Kidney glomerular epithelial cell (primary cell): ENCODE measurements around the gene TSPAN4.

ENCODE experiments used
- DNase-seq: peaks from one replicate; lab custom pipeline; 2025; lab: John Stamatoyannopoulos, UW

TSPAN4 gene

DNA sequence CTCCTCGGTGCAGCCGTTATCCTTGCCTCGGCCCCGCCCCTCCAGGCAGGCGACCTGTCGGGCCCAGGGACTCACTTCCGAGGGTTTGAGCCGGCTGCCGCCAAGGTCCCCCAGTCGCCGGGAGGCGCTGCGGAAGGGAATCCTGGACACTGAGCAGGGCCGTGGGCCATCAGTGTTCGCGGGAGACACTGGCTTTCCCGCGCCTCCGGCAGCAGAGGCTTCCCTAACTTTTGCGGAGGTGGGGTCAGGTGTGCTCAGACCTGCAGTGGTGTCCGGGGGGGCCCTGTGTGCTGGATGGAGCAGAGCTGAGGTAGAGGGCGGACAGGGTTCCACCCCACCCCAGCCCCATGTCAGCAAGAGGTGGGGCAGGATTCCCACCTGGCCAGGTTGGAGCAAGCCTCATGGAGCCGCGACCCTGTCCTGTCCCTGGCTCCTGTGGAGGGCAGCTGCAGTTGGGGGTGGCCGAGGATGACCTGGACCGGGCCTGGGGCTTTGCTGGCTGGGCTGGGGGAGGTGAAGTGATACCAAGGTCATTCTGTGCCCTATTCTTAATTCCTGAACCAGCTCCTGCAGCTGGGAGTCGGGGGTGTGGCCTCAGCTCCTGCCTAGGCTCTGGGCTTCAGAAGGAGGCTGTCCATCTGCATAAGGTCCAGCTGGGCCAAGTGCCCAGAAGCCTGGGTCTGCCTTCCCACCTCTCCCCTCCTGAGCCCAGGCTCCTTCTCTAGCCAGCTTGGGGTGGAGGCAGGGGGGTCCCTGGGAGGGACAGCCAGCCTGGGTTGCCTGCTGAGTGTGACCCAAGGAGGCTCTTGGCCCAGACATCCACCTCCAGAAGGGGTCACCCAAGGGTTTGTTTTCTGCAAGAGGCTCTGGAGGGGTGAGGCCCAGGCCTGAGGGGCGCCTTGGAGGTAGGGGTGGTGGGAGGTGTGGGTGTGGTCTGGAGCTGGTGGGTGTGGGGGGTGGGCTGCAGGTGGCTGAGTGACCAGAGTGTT is 8.4 kb downstream of the TSPAN4 start:
- DNase-seq = no peak

DNA sequence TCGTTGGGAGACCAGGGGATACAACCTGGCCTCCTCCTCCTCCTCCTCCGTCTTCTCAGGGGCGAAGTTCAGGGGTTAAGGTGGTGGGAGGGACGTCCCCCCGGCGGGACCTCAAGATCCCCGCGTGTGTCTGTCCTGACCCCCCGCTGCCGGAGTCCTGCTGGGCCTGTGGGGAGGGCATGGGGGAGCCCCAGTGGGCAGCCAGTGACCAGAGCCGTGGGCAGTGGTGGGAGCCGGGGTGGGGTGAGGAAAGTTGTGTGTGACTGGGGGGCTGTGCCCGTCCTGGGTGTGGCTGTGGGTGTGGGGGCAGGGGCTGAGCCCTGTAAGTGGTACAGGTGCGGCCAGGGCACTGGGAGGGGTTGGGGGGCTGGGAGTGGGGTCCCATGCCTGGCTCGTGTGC is 10.1 kb downstream of the TSPAN4 start:
- DNase-seq = no peak

DNA sequence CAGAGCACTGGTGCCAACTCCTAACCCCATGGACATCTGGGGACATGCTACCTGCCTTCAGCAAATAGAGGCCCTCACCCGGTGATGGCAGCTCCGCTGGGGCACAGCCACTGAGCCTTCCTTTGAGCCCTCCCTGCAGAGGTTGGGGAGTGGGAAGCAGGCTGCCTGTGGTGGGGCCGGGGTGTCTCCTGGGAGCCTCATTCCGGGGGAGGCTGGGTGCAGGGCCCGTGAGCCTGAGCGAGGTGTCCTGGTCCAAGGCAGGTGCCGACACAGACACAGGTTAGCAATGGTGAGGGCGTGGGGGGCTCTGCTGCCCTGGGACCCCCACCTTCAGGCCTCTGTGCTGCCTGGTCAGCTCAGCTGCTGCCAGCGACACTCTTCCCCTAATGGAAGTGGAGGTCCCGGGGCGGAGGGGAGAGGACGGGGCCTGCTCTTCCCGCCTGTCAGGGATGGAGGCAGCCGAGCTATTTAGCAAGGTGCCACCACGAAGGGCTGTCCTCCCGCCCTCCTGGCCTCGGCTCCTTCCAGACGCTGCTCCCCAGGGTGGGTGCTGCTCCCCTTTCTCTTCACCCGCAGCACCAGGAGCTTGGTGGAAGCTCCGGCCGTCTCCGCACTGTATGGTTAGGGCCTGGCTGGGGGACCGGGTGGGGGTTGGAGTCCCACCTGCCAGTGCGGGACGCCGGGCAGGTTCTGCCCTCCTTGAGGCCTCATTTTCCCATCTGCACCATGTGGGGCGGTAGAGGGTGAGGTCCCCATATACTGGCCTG is 11.2 kb downstream of the TSPAN4 start:
- DNase-seq = no peak

DNA sequence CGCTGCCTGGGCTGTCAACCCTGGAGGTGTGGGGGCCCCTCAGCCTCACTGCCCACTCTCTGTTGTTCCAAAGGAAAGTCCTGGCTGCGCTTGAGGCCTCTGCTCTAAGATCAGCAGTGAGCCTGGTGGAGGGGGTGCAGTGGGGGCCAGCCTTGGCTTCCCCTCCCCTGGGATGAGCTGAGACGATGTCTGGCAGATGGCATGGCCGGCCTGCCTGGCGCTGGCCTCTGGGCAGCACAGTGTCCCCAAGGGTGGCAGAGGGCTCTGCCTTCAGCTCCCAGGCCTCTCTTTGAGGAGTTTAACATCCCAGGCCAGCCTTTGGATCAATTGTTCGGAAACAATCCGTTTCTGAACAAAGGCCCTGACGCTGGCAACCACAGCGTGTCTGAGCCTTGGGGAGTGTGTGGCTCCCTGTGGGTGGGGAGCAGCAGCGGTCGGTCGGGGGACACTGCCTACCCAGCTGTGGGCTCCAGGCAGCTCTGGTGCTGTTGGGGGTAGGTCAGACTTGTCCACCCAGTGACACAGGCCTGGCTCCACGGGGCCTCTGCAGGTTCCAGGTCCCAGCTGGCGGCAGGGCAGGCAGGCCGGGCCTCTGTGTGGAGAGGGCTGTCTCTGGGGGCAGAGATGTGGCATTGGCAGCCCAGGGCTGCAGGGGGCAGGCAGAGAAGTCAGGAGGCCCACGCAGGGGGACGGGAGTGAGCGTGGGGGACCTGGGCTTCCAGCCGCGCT is 12.1 kb downstream of the TSPAN4 start:
- DNase-seq = no peak

DNA sequence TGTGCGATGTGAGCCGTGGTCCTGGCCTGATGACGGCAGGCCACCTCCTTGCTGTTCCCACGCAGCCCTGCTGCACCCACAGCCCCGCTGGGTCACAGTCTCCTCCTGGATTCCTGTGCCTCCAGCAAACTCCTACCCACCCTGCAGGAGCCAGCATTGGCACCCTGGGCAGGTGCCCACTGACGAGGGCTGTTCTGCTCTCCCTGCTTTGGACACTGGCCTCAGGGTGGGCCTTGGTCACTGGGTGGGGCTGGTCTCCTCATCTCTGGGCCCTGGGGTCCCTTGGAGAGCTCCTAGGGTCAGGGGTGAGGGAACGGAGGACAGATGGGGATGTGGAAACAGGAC is 12.7 kb downstream of the TSPAN4 start:
- no peak for DNase-seq

DNA sequence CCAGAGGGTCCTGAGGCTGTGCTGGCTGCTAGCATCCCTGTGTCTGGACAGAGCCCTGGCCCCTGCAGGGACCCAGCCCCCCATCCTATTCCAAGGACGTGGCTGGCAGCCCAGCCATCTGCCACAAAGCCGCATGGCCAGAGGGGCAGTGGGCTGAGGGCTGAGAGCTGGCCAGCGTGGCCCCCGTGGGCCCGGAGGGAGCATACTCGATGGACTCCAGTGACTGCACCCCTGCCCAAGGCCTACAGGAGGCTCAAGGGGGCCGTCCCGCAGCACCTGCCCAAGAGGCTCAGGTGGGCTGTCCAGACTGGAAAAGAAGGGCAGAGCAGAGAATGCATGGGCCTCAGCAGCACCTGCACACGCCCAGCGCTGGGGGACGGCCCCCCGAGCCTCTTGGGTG is 13.1 kb downstream of the TSPAN4 start:
- no peak for DNase-seq

DNA sequence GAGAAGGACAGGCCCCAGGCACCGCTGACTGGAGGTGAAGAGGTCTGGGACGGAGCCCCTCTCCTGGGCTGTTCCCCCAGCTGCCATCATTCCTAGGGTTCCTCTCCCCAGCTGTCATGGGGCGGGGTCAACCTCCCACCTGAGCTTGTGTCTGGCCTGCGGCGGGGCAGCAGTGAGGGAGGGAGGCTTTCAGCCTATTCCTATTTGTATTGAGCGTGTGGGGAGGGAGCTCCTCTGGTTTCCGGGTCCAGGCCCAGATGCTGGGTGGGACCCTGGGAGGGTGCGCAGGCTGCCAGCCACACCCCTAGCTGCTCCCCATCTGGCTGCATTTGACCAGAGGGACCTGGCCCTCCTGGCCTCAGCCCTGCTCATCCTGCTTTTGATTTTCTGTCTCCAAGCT is 13.7 kb downstream of the TSPAN4 start:
- no peak for DNase-seq

DNA sequence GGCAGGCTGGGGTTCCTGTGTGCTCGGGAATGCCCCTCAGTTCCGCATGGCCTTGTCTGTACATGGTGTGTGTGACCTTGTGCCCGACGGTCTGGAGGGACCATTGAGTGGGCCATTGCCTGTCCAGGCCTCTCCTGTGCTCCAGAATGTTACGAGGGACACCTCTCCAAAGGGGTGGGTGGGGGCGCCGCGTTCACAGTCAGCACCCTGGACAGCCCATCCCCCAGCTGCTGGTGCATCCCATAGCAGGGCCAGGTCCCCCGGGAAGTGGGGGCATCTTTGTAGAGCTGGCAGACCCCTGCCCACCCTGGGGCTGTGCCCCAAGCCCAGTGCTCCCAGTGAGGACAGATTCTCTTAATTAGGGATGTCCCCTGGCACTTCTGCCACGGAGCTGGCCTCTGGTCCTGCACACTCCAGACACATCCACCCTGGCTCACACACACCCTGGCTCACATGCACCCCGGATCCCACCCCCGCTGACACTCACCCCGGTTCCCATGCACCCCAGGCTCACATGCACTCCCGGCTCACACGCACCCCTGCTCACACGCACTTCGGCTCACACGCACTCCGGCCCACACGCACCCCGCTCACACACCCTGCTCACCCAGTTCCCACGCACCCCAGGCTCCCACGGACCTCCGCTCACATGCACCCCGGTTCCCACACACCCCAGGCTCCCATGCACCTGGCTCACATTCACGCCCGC is 15.6 kb downstream of the TSPAN4 start:
- no peak for DNase-seq

DNA sequence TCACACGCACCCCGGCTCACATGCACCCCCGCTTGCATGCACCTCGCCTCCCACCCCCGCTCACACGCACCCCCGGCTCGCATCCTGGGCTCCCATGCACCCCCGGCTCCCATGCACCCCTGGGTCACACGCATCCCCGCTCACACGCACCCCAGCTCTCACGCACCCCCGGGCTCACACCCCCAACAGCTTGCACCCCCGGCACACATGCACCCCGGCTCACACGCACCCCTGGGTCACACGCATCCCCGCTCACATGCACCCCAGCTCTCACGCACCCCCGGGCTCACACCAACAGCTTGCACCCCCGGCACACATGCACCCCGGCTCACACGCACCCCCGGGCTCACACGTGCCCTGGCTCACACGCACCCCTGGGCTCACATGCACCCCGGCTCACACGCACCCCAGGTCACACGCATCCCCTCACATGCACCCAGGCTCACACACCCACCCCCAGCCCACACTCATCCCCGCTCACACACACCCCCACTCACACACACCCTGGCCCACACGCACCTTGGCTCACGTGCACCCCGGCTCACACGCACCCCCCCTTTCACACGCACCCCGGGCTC is 16.2 kb downstream of the TSPAN4 start:
- DNase-seq = no peak

DNA sequence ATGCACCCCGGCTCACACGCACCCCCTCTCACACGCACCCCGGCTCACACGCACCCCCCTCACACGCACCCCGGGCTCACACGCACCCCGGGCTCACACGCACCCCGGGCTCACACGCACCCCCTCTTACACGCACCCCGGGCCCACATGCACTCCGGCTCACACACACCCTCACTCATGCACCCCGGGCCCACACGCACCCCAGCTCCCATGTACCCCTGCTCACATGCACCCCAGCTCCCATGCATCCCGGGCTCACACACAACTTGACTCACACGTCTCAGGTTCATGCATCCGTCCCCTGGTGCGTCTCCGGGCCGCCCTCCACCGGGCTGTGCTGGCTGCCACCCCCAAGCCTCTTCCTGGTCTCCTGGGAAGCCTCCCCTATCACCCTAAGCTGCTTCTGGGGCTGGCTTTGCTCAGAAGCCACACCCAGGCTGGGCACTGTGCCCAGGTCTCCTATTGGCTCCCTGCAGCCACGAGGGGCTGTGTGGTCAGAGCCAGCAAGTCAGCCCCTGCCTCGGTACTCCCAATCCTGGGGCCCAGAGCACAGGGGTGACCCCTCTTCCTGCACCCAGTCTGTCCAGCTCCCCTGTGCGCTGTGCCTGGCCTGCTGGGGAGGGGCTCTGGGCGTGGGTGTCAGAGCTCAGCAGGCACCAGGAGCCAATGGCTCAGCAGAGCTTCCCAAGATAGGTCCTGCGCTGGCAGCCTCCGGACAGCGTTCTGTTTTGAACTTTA is 16.9 kb downstream of the TSPAN4 start:
- DNase-seq = no peak

DNA sequence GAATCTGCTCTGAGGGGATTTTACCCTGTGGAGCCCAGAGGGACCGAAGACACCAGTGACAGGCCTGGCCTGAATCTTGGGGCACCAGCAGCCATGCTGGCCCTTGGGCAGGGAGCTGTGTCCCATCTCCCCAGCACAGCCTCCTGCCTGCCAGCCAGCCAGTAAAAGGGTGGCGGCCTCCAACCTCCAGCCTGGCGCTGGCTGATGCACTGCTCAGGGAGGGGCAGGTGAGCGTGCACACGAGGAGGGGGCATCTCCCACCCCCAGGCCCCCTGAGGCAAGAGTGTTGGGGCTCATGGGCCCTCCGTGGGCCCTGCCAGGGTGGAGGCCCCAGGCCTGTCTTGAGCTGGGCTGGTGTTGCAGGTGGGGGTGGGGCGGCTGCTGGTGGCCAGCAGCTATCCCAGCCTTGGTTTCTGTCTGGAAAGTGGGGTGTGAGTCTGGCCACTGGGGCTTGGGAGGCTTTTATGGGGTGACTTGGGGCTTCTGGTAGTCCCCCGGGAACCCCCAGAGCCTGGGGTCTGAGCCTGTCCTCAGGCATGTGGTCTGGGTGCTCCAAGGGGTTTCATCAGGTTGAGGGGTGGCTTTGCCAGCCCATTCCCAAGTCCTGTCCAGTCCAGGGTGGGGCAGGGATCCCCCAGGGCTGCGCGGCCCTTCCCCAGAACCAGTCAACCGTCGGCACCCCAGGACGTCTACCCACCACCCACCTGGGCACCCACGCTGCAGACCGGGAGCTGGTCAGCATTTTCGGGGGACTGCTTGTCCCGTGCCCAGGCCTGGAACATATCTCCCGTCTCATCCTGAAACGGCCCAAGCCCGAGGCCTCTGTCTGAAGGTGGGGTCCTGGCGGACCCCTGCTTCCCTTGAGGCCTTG is 17.8 kb downstream of the TSPAN4 start:
- no peak for DNase-seq

DNA sequence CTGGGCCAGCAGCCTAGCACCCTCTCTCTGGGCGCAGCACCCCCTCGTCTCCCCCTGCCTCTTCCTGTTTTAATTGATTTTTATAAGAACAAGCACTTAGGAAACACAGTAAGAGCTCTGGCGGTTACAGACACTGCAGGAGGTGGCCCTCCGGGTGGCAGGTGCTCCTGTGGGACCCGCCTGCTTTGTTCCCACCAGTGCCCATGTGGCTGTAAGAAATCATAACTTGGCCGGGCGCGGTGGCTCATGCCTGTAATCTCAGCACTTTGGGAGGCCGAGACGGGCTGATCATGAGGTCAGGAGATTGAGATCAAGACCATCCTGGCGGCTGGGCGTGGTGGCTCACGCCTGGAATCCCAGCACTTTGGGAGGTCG is 18.4 kb downstream of the TSPAN4 start:
- DNase-seq = no peak

DNA sequence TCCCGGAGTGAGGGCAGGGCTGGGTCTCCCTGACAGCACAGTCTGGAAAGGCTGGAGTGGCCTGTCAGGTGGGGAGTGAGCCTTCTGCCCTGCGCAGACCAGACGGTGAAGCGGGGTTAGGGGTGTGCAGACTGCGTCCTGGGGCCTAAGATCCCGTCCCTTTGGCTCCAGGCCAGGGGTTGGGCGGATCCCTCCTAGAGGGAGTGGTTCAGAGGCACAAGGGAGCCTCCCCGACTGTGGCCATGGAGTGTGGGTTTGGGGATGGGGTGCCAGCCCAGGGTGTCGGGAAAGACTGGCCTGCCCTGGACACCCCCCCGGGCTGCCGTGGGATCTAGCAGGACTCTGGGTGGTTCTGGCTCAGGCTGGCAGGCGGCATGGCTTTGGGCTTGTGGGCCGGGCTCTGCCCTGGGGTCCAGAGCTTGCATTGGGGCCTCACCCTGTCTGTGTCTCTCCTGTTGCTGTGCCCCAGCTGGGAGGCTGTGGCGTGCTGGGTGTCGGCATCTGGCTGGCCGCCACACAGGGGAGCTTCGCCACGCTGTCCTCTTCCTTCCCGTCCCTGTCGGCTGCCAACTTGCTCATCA is 19.5 kb downstream of the TSPAN4 start:
- no peak for DNase-seq

DNA sequence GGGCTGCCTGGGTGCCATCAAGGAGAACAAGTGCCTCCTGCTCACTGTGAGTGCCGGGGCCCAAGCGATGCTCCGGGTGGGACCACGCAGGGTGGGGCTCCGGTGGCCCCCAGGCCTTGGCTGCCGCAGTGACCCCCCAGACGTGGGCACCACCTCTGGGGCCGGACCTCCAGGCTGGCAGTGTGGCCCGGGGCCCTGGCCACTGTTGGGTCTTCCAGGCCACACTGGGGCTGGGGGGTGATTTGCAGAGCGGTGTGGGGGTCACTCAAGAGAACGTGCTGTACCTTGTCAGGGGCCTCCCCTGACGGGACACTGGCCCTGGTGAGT is 20.0 kb downstream of the TSPAN4 start:
- no peak for DNase-seq

DNA sequence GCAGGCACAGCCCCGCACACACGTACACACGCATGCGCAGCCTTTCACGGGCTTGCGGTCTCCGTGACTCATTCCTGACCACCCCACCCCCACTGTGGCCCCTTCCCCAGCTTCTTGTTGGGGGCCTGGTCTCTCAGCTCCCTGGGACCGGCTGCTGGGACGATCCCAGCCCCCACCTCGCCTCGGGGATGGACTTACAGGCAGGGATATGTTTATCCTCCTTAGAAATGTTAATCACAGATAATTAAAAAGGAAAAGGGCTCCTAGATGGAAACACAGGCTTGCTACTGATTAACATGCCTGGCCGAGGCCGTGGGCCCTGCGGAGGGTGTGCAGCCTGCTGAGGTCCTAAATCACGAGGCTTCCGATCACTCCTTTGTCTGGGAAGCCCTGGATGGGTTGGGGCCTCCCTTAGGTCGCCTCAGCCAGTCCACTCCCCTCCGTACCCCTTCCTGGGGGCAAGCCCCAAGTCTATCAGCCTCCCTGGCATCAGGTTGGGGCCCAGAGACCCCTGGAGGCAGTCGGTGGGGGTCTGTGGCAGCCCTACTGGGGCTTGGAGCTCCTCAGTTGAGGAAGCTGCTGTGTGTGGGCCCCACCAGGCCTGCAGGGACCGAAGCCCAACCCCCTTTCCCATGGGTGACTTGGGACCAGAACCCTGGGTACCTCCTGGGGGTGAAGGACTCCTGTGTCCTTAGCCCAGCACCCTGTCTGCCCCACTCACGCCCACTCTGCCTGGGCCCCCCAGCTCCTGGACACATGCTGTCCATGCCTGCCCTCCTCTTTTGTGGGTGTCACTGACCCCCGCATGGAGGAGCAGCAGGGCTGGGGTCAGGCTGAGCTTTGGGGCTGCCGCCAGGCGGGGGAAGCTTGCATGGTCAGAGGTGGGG is 20.6 kb downstream of the TSPAN4 start:
- no peak for DNase-seq

DNA sequence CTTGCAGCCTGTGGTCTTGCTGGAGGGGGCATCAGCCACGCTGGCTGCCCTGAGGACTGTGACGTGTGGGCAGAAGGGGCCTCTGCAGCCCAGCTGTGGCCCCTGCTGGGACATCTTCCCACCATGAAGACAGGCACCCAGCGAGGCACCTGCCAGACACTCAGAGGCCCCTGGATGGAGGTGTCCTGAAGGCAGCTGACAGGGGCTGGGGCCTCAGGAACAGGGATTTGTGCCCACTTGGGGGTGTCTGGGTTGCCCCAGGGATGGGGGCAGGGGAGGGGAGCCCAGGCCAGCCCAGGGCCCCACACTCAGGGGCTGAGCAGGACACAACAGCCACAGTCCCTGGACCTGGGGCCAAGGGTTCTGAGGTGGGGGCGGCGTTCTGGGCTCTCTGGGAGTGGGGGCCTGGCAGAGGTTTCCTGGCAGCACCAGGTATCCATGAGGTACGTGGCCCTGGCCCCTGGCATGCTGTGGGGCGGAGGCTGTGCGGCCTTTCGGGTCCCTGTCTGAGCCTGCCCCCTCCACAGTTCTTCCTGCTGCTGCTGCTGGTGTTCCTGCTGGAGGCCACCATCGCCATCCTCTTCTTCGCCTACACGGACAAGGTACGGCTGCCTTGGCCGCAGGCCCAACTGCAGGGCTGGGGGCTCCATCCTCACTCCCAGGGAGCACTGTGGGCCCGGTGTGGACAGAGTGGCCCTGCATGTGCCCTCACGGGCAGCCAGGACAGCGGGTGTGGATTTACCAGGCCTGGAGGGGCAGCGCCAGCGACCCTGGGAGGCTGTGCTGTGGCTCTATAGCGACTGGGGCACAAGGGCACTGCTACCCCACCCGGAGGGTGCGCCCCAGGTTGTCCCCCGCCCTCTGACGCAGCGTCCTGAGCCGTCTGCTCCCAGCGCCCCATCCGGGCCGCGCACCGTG is 21.5 kb downstream of the TSPAN4 start:
- DNase-seq = no peak

DNA sequence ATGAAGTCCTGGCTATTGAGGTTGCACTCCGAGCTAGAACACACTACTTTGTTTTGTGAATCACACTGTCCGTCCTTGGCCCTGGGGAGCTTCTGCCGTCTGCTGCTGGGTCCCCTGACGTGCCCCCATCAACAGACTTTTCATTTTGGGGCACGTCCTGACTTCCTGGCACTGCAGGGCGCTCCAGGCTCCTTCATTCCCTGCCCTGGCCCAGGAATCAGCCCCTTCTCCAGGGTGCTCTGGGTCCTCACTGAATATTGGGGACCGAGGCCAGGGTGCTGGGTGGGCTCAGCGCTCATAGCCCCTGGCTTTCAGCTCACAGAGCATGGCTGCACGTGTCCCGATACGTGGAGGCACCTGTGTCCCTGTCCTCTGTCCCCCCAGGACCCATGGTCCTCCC is 22.2 kb downstream of the TSPAN4 start:
- no peak for DNase-seq
